MCF 10A (cell line): ENCODE data around the gene C1GALT1. TPM values are rescaled to one million over a fixed set of nuclear protein-coding genes. Genes with fewer than 3 reads are reported as not detected.
"Not testable (repeated sequence)": the region's sequence is repeated elsewhere in the genome, so short reads cannot be mapped to it uniquely, and the experiment has no call there.

Experiments
- BruUV-seq: library from RNA; stranded (reverse); fragments of 400-500 nt; replicated peaks from 2 replicates; lab custom pipeline; 2021; lab: Mats Ljungman, UMichigan
- CTCF ChIA-PET: fragments of 300-600 bp; sonication (Branson Sonifier 250); formaldehyde crosslinking; extraction: SDS; loops from one replicate; lab custom pipeline; 2021; ENCODE audit warnings: antibody characterized with exemption, inconsistent platforms; lab: Yijun Ruan, JAX
- POLR2A ChIA-PET: fragments of 300-600, 350-650 bp; sonication (Branson Sonifier 250); formaldehyde crosslinking; extraction: SDS; loops from one replicate; lab custom pipeline; 2020; ENCODE audit warnings: antibody characterized with exemption, inconsistent platforms; lab: Yijun Ruan, JAX
- DNase-seq: peaks from one replicate; pipeline ENCODE4 v3.0.0-alpha.2; 2018; ENCODE audit not compliant: unreplicated experiment
- H3K27ac Mint-ChIP-seq: one replicate; pipeline ENCODE4 v1.8.0; 2022; ENCODE audit warnings: mild to moderate bottlenecking, low read depth, mixed read lengths; ENCODE audit not compliant: unreplicated experiment
- H3K27me3 Mint-ChIP-seq: one replicate; pipeline ENCODE4 v1.8.0; 2022; ENCODE audit warnings: mixed read lengths; ENCODE audit not compliant: insufficient read depth, unreplicated experiment
- H3K36me3 Mint-ChIP-seq: one replicate; pipeline ENCODE4 v1.8.0; 2022; ENCODE audit warnings: mild to moderate bottlenecking, moderate library complexity, mixed read lengths; ENCODE audit not compliant: insufficient read depth, unreplicated experiment
- H3K4me1 Mint-ChIP-seq: one replicate; pipeline ENCODE4 v1.8.0; 2022; ENCODE audit warnings: mixed read lengths; ENCODE audit not compliant: insufficient read depth, unreplicated experiment
- H3K4me3 Mint-ChIP-seq: one replicate; pipeline ENCODE4 v1.8.0; 2022; ENCODE audit warnings: mild to moderate bottlenecking, moderate library complexity, mixed read lengths; ENCODE audit not compliant: unreplicated experiment
- H3K9me3 Mint-ChIP-seq: one replicate; pipeline ENCODE4 v1.8.0; 2022; ENCODE audit warnings: mixed read lengths; ENCODE audit not compliant: unreplicated experiment
- CTCF ChIP-seq: fragments of 200-600 bp; IDR thresholded peaks from one replicate; pipeline ENCODE4 v1.8.0; 2022; ENCODE audit warnings: antibody characterized with exemption, mild to moderate bottlenecking; ENCODE audit not compliant: unreplicated experiment
- intact Hi-C: fragments of 100-400 bp; cut with micrococcal nuclease; formaldehyde crosslinking; loops from 2 replicates; pipeline ENCODE4 v1.14.1; 2022
- total RNA-seq: library from RNA; stranded (reverse); gene quantifications from 2 replicates; pipeline ENCODE4 v1.2.3, GENCODE V29; 2022

C1GALT1 gene
- total RNA-seq, 1 experiment from 2014 or later: 30.9 TPM

GRCh38 chr7:7242899-7243298 is 60.6 kb downstream of the C1GALT1 start:
- H3K9me3 Mint-ChIP-seq: no peaks in the 10 kb centered on the region
- no TSS peak for BruUV-seq
- peaks cover 11% of the 10 kb centered on the region for H3K4me1 Mint-ChIP-seq
- H3K4me3 Mint-ChIP-seq: no peak overlapping the region
- H3K27me3 Mint-ChIP-seq: no peaks in the 10 kb centered on the region
- ChIA-PET CTCF (no interaction called here), POLR2A (no interaction called here)
- no peak for DNase-seq
- TF ChIP-seq CTCF: no peak
- peak overlapping the region; percentile 39 for H3K27ac Mint-ChIP-seq
- intact Hi-C loops: no loop called here
- H3K36me3 Mint-ChIP-seq: peaks cover 29% of the 10 kb centered on the region

- BruUV-seq, intact Hi-C loops, H3K27ac Mint-ChIP-seq, H3K4me1 Mint-ChIP-seq, CTCF ChIA-PET, H3K27me3 Mint-ChIP-seq, H3K9me3 Mint-ChIP-seq, H3K4me3 Mint-ChIP-seq: not testable (repeated sequence)
- peak; percentile 61 for DNase-seq
- POLR2A ChIA-PET: interaction anchor here (0.8 kb wide), 1 partner anchor 66 kb away, joined by 3 read pairs; no protein-coding TSS in a partner anchor
- peaks cover 14% of the 10 kb centered on the region for H3K36me3 Mint-ChIP-seq
Observed at GRCh38 chr7:7245233-7245632, 62.9 kb downstream of the C1GALT1 start.

GRCh38 chr7:7246223-7246622 is 63.9 kb downstream of the C1GALT1 start:
- no peak overlapping the region for H3K27ac Mint-ChIP-seq
- ChIA-PET CTCF (no interaction called here), POLR2A (interaction anchor here (0.6 to 1.0 kb wide), 2 partner anchors 52 to 65 kb away, joined by 3 to 6 read pairs; no protein-coding TSS in a partner anchor)
- no TSS peak for BruUV-seq
- H3K9me3 Mint-ChIP-seq: no peaks in the 10 kb centered on the region
- H3K4me1 Mint-ChIP-seq: peaks cover 6% of the 10 kb centered on the region
- intact Hi-C loops: no loop called here
- H3K27me3 Mint-ChIP-seq: no peaks in the 10 kb centered on the region
- peaks cover 14% of the 10 kb centered on the region for H3K36me3 Mint-ChIP-seq
- DNase-seq: no peak
- TF ChIP-seq CTCF: no peak
- no peak overlapping the region for H3K4me3 Mint-ChIP-seq

- CTCF ChIA-PET: no interaction called here
- H3K4me1 Mint-ChIP-seq: peaks cover 6% of the 10 kb centered on the region
- no peaks in the 10 kb centered on the region for H3K9me3 Mint-ChIP-seq
- no peak for TF ChIP-seq CTCF
- no peaks in the 10 kb centered on the region for H3K27me3 Mint-ChIP-seq
- peaks cover 17% of the 10 kb centered on the region for H3K36me3 Mint-ChIP-seq
- H3K4me3 Mint-ChIP-seq: no peak overlapping the region
- intact Hi-C loops: no loop called here
- H3K27ac Mint-ChIP-seq: peak overlapping the region; percentile 42
- POLR2A ChIA-PET: no interaction called here
- no peak for DNase-seq
- BruUV-seq: no TSS peak
Observed at GRCh38 chr7:7247658-7248057, 65.3 kb downstream of the C1GALT1 start.

- H3K36me3 Mint-ChIP-seq: peaks cover 13% of the 10 kb centered on the region
- no peak overlapping the region for H3K27ac Mint-ChIP-seq
- ChIA-PET POLR2A (interaction anchor here (1.4 to 2.4 kb wide), 3 partner anchors 12 to 68 kb away, joined by 4 to 10 read pairs (median 5); partner anchors contain the start of gene C1GALT1), CTCF (no interaction called here)
- BruUV-seq: no TSS peak
- DNase-seq: no peak
- no peaks in the 10 kb centered on the region for H3K27me3 Mint-ChIP-seq
- intact Hi-C loops: no loop called here
- H3K9me3 Mint-ChIP-seq: no peaks in the 10 kb centered on the region
- no peak overlapping the region for H3K4me3 Mint-ChIP-seq
- TF ChIP-seq CTCF: no peak
- no peaks in the 10 kb centered on the region for H3K4me1 Mint-ChIP-seq
Observed at GRCh38 chr7:7249814-7250213, 67.5 kb downstream of the C1GALT1 start.
